ENCODE data around the gene LARGE1.

Gene LARGE1

GRCh38 chr22:33274214-33275072, 645.8 kb downstream of the LARGE1 start:
- DNase-seq = no peak

GRCh38 chr22:33272871-33273270, 647.4 kb downstream of the LARGE1 start:
- no peak for DNase-seq

GRCh38 chr22:33272180-33272579, 648.1 kb downstream of the LARGE1 start:
- DNase-seq = no peak

- DNase-seq = no peak
Observed at GRCh38 chr22:33271390-33272161, 648.7 kb downstream of the LARGE1 start.

GRCh38 chr22:33270596-33270995, 649.7 kb downstream of the LARGE1 start:
- no peak for DNase-seq

GRCh38 chr22:33261699-33262098, 658.6 kb downstream of the LARGE1 start:
- DNase-seq = no peak

GRCh38 chr22:33260498-33260897, 659.8 kb downstream of the LARGE1 start:
- DNase-seq = no peak

- no peak for DNase-seq
Observed at GRCh38 chr22:33255791-33256190, 664.5 kb downstream of the LARGE1 start.

GRCh38 chr22:33248948-33249347, 671.3 kb downstream of the LARGE1 start:
- no peak for DNase-seq

- DNase-seq = no peak
Observed at GRCh38 chr22:33247758-33248157, 672.5 kb downstream of the LARGE1 start.

GRCh38 chr22:33242078-33242477, 678.2 kb downstream of the LARGE1 start:
- no peak for DNase-seq

GRCh38 chr22:33240888-33241475, 679.3 kb downstream of the LARGE1 start:
- no peak for DNase-seq

- no peak for DNase-seq
Observed at GRCh38 chr22:33232071-33232470, 688.2 kb downstream of the LARGE1 start.

GRCh38 chr22:33227791-33228190, 692.5 kb downstream of the LARGE1 start:
- DNase-seq = no peak

GRCh38 chr22:33224841-33225240, 695.4 kb downstream of the LARGE1 start:
- DNase-seq = no peak
